Measurements from ENCODE around the gene COL4A1. TPM values are rescaled to one million over a fixed set of nuclear protein-coding genes. Genes with fewer than 3 reads are reported as not detected.

Gene COL4A1
- total and polyA plus RNA-seq, 4 donors, result 73.3 to 910 (median 472) TPM

DNA sequence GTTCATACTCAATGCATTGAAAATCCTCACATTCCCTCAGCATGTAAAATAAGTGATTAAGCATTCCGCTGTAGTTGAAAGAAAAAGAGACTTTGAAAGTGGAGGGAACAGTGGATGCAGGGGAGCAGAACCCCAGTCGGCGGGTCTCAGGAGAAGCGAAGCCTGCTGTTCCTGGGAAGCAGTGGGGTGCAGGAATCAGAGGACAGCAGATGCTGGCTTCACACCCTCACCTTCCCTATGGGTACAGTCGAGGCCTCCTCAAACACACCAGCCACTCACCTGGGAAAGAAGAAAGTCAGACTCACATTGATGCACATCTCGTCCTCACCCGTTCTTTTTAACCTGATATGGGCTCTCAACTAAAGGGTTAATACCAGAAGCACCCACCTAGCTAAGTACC, 38.3 kb upstream of the COL4A1 start:
- Histone ChIP-seq H3K27ac (ENCODE audit: low read depth in 1 of 2, low read length in 2 of 2) (peak overlapping the region; percentile 2 to 87), H3K4me3 (ENCODE audit: low read length in 2 of 2) (no peak overlapping the region), H3K9me3 (ENCODE audit: control insufficient read depth, low read length) (no peaks in the 10 kb centered on the region), H3K4me1 (ENCODE audit: control insufficient read depth in 1 of 2, insufficient read depth in 2 of 2, low read length in 2 of 2) (peaks cover 4 to 5% of the 10 kb centered on the region in 2 donors), H3K27me3 (ENCODE audit: control insufficient read depth in 1 of 2, insufficient read depth in 2 of 2, low read length in 1 of 2) (no peaks in the 10 kb centered on the region), H3K36me3 (ENCODE audit: control insufficient read depth in 1 of 2, insufficient read depth in 2 of 2, low read length in 1 of 2) (no peaks in the 10 kb centered on the region)
- no peak for DNase-seq
- intact Hi-C loops (cut with DNase I), result no loop called here
- no peak for ATAC-seq (ENCODE audit: low FRiP score)
- WGBS, 2 donors, result 87 to 91% methylated on average over 7 of the region's 7 CpGs

DNA sequence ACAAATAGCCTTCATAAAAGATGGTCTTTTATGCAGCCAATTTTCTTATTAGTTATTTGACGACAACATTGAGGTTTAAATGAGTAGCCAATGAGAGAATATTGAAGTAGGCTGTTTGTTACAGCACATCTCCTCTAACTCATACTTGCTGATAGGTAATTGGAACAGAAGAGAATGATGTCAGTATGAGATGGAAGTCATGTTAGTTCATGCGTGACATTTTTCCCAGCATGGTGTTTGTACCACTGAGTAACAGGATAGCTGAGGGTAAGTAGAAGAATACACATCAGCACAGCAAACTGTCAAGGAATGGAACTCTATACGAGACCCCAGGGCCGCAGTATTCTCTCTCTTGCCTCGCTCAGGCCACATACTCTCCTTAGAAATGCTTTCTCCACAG, 37.4 kb upstream of the COL4A1 start:
- H3K27ac ChIP-seq (ENCODE audit: low read depth in 1 of 2, low read length in 2 of 2), result peak overlapping the region; percentile 20 to 70
- DNase-seq (no peak), ATAC-seq (ENCODE audit: low FRiP score) (no peak)
- no peaks in the 10 kb centered on the region for H3K36me3 ChIP-seq (ENCODE audit: control insufficient read depth in 1 of 2, insufficient read depth in 2 of 2, low read length in 1 of 2)
- peaks cover 5 to 6% of the 10 kb centered on the region in 2 donors for H3K4me1 ChIP-seq (ENCODE audit: control insufficient read depth in 1 of 2, insufficient read depth in 2 of 2, low read length in 2 of 2)
- WGBS, 2 donors, result 92 to 95% methylated on average over 5 of the region's 5 CpGs
- H3K27me3 ChIP-seq (ENCODE audit: control insufficient read depth in 1 of 2, insufficient read depth in 2 of 2, low read length in 1 of 2), result no peaks in the 10 kb centered on the region
- H3K9me3 ChIP-seq (ENCODE audit: control insufficient read depth, low read length), result no peaks in the 10 kb centered on the region
- no peak overlapping the region for H3K4me3 ChIP-seq (ENCODE audit: low read length in 2 of 2)
- intact Hi-C loops (cut with DNase I), result loop anchor here (5.0 kb wide), 1 partner anchor 37 kb away; the partner anchor contains the start of genes COL4A1 (in 2 of the 2) and COL4A2 (in 2 of the 2)

GRCh38 chr13:110343241-110343865, 36.4 kb upstream of the COL4A1 start:
- Histone ChIP-seq H3K4me3 (ENCODE audit: low read length in 2 of 2) (no peak overlapping the region), H3K36me3 (ENCODE audit: control insufficient read depth in 1 of 2, insufficient read depth in 2 of 2, low read length in 1 of 2) (no peaks in the 10 kb centered on the region), H3K4me1 (ENCODE audit: control insufficient read depth in 1 of 2, insufficient read depth in 2 of 2, low read length in 2 of 2) (peaks cover 5 to 8% of the 10 kb centered on the region in 2 donors), H3K27ac (ENCODE audit: low read depth in 1 of 2, low read length in 2 of 2) (peak overlapping the region; percentile 46 to 99), H3K9me3 (ENCODE audit: control insufficient read depth, low read length) (no peaks in the 10 kb centered on the region), H3K27me3 (ENCODE audit: control insufficient read depth in 1 of 2, insufficient read depth in 2 of 2, low read length in 1 of 2) (no peaks in the 10 kb centered on the region)
- 14 to 15% methylated on average over 16 of the region's 16 CpGs for WGBS, 2 donors
- no peak for ATAC-seq (ENCODE audit: low FRiP score)
- intact Hi-C loops (cut with DNase I), result loop anchor here (2.0 to 5.0 kb wide), 2 partner anchors 36 to 49 kb away; partner anchors contain the start of genes COL4A1 (in 2 of the 2) and COL4A2 (in 2 of the 2)
- DNase-seq, result no peak

- no peak for ATAC-seq (ENCODE audit: low FRiP score)
- intact Hi-C loops (cut with DNase I), result loop anchor here (2.0 to 5.0 kb wide), 2 partner anchors 35 to 50 kb away; partner anchors contain the start of genes COL4A1 (in 2 of the 2) and COL4A2 (in 2 of the 2)
- WGBS, 2 donors, result 28 to 33% methylated on average over 9 of the region's 9 CpGs
- Histone ChIP-seq H3K4me3 (ENCODE audit: low read length in 2 of 2) (no peak overlapping the region), H3K27ac (ENCODE audit: low read depth in 1 of 2, low read length in 2 of 2) (peak overlapping the region; percentile 46 to 99), H3K4me1 (ENCODE audit: control insufficient read depth in 1 of 2, insufficient read depth in 2 of 2, low read length in 2 of 2) (peaks cover 5 to 8% of the 10 kb centered on the region in 2 donors), H3K9me3 (ENCODE audit: control insufficient read depth, low read length) (no peaks in the 10 kb centered on the region), H3K27me3 (ENCODE audit: control insufficient read depth in 1 of 2, insufficient read depth in 2 of 2, low read length in 1 of 2) (no peaks in the 10 kb centered on the region), H3K36me3 (ENCODE audit: control insufficient read depth in 1 of 2, insufficient read depth in 2 of 2, low read length in 1 of 2) (no peaks in the 10 kb centered on the region)
- no peak for DNase-seq
These were observed 35.5 kb upstream of the COL4A1 start for GRCh38 chr13:110342474-110342873.

DNA sequence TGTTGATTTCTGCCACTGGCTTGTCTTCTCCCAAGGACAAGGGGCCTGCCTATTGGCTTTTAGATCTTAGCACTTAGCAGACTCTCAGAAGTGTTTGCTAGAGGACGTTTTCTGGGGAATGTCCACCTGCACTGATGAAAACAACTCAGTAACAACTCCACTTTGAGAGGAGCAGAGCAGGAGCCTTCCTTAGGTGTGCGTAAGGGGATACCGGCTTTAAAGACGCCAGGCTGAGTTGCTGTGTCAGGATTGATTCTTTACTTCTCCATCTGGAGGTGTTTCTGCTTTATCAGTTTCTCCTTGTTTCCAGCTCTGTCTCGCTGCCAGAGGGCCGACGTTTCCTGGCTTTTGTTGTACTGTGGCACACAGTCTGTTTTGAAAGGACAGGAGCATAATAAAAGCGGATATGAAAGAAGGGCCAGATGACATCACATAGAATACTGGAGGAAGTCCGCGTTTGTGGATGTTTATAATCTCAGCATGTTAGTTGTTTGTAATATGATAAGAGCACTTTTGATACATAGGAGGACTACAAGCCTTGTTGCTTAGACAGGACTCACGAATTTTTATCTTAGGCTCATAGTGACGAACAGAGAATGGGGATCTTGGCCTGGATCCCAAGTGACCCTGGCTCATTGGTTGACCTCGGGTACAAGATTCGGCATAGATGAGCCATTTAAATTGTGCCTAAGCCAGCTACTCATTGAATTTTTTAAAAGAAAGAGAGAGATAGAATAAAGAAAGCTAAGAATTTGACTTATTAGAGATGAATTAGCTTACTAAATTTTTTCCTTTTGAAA, 34.7 kb upstream of the COL4A1 start:
- peaks cover 6 to 13% of the 10 kb centered on the region in 2 donors for H3K4me1 ChIP-seq (ENCODE audit: control insufficient read depth in 1 of 2, insufficient read depth in 2 of 2, low read length in 2 of 2)
- 0 to 2% methylated on average over 14 of the region's 14 CpGs for WGBS, 2 donors
- peak in 1 of 2 donors; percentile 71 for DNase-seq
- no peak overlapping the region for H3K4me3 ChIP-seq (ENCODE audit: low read length in 2 of 2)
- peak overlapping the region; percentile 96 to 99 for H3K27ac ChIP-seq (ENCODE audit: low read depth in 1 of 2, low read length in 2 of 2)
- intact Hi-C loops (cut with DNase I), result loop anchor here (2.0 to 5.0 kb wide), 2 partner anchors 34 to 51 kb away; partner anchors contain the start of genes COL4A1 (in 2 of the 2) and COL4A2 (in 2 of the 2)
- ATAC-seq (ENCODE audit: low FRiP score), result peak; percentile 11
- H3K27me3 ChIP-seq (ENCODE audit: control insufficient read depth in 1 of 2, insufficient read depth in 2 of 2, low read length in 1 of 2), result no peaks in the 10 kb centered on the region
- H3K9me3 ChIP-seq (ENCODE audit: control insufficient read depth, low read length), result no peaks in the 10 kb centered on the region
- no peaks in the 10 kb centered on the region for H3K36me3 ChIP-seq (ENCODE audit: control insufficient read depth in 1 of 2, insufficient read depth in 2 of 2, low read length in 1 of 2)

- WGBS, 2 donors, result 2 to 3% methylated on average over 24 of the region's 24 CpGs
- Histone ChIP-seq H3K27me3 (ENCODE audit: control insufficient read depth in 1 of 2, insufficient read depth in 2 of 2, low read length in 1 of 2) (no peaks in the 10 kb centered on the region), H3K4me3 (ENCODE audit: low read length in 2 of 2) (no peak overlapping the region), H3K9me3 (ENCODE audit: control insufficient read depth, low read length) (no peaks in the 10 kb centered on the region), H3K27ac (ENCODE audit: low read depth in 1 of 2, low read length in 2 of 2) (peak overlapping the region; percentile 96 to 99), H3K4me1 (ENCODE audit: control insufficient read depth in 1 of 2, insufficient read depth in 2 of 2, low read length in 2 of 2) (peaks cover 10 to 13% of the 10 kb centered on the region in 2 donors), H3K36me3 (ENCODE audit: control insufficient read depth in 1 of 2, insufficient read depth in 2 of 2, low read length in 1 of 2) (no peaks in the 10 kb centered on the region)
- DNase-seq (peak; percentile 94 to 97), ATAC-seq (ENCODE audit: low FRiP score) (peak; percentile 80)
- intact Hi-C loops (cut with DNase I), result loop anchor here (5.0 kb wide), 1 partner anchor 34 kb away; the partner anchor contains the start of genes COL4A1 (in 2 of the 2) and COL4A2 (in 2 of the 2)
These were observed 34.0 kb upstream of the COL4A1 start for GRCh38 chr13:110340812-110341444.

- H3K36me3 ChIP-seq (ENCODE audit: control insufficient read depth in 1 of 2, insufficient read depth in 2 of 2, low read length in 1 of 2), result no peaks in the 10 kb centered on the region
- whole genome bisulfite sequencing, 2 donors, result 29 to 45% methylated on average over 9 of the region's 9 CpGs
- peak overlapping the region; percentile 96 to 99 for H3K27ac ChIP-seq (ENCODE audit: low read depth in 1 of 2, low read length in 2 of 2)
- peak in 1 of 2 donors; percentile 39 for DNase-seq
- H3K4me3 ChIP-seq (ENCODE audit: low read length in 2 of 2), result no peak overlapping the region
- intact Hi-C loops (cut with DNase I), result loop anchor here (5.0 kb wide), 1 partner anchor 33 kb away; the partner anchor contains the start of genes COL4A1 (in 2 of the 2) and COL4A2 (in 2 of the 2)
- no peaks in the 10 kb centered on the region for H3K9me3 ChIP-seq (ENCODE audit: control insufficient read depth, low read length)
- H3K4me1 ChIP-seq (ENCODE audit: control insufficient read depth in 1 of 2, insufficient read depth in 2 of 2, low read length in 2 of 2), result peaks cover 10 to 13% of the 10 kb centered on the region in 2 donors
- no peaks in the 10 kb centered on the region for H3K27me3 ChIP-seq (ENCODE audit: control insufficient read depth in 1 of 2, insufficient read depth in 2 of 2, low read length in 1 of 2)
- no peak for ATAC-seq (ENCODE audit: low FRiP score)
These were observed 33.1 kb upstream of the COL4A1 start for GRCh38 chr13:110339975-110340550.

GRCh38 chr13:110339263-110339662, 32.3 kb upstream of the COL4A1 start:
- Histone ChIP-seq H3K36me3 (ENCODE audit: control insufficient read depth in 1 of 2, insufficient read depth in 2 of 2, low read length in 1 of 2) (no peaks in the 10 kb centered on the region), H3K9me3 (ENCODE audit: control insufficient read depth, low read length) (no peaks in the 10 kb centered on the region), H3K27me3 (ENCODE audit: control insufficient read depth in 1 of 2, insufficient read depth in 2 of 2, low read length in 1 of 2) (no peaks in the 10 kb centered on the region), H3K4me3 (ENCODE audit: low read length in 2 of 2) (no peak overlapping the region), H3K27ac (ENCODE audit: low read depth in 1 of 2, low read length in 2 of 2) (peak overlapping the region; percentile 96 to 99), H3K4me1 (ENCODE audit: control insufficient read depth in 1 of 2, insufficient read depth in 2 of 2, low read length in 2 of 2) (peaks cover 10 to 13% of the 10 kb centered on the region in 2 donors)
- WGBS, 2 donors, result 22 to 31% methylated on average over 6 of the region's 6 CpGs
- no peak for ATAC-seq (ENCODE audit: low FRiP score)
- DNase-seq, result peak in 1 of 2 donors; percentile 35
- intact Hi-C loops (cut with DNase I), result no loop called here

Data from aorta (tissue), 5 donors.